H9 (cell line): Measurements from ENCODE around the gene C1orf21. TPM values are rescaled to one million over a fixed set of nuclear protein-coding genes. Genes with fewer than 3 reads are reported as not detected.

Experiments
- DNase-seq: peaks from one replicate; pipeline ENCODE4 v3.0.0-alpha.2; 2017
- H2AFZ ChIP-seq: one replicate; pipeline ENCODE4 v1.6.1; 2013; ENCODE audit warnings: mild to moderate bottlenecking, low read length, control low read depth, moderate library complexity
- H2AK5ac ChIP-seq: 2 replicates; pipeline ENCODE4 v1.6.1; 2013; ENCODE audit warnings: low read length, control low read depth, mixed read lengths; ENCODE audit not compliant: insufficient read length
- H2BK120ac ChIP-seq: one replicate; pipeline ENCODE4 v1.6.1; 2013; ENCODE audit warnings: low read depth, mild to moderate bottlenecking, low read length, control low read depth, inconsistent platforms; ENCODE audit not compliant: poor library complexity, severe bottlenecking
- H2BK12ac ChIP-seq: 2 replicates; pipeline ENCODE4 v1.6.1; 2013; ENCODE audit warnings: low read length, control low read depth, mixed read lengths, low read depth; ENCODE audit not compliant: insufficient read length
- H2BK15ac ChIP-seq: 2 replicates; pipeline ENCODE4 v1.6.1; 2013; ENCODE audit warnings: low read depth, low read length, control low read depth
- H2BK20ac ChIP-seq: one replicate; pipeline ENCODE4 v1.6.1; 2013; ENCODE audit warnings: low read depth, mild to moderate bottlenecking, low read length, control low read depth, inconsistent platforms; ENCODE audit not compliant: poor library complexity, severe bottlenecking
- H2BK5ac ChIP-seq: 2 replicates; pipeline ENCODE4 v1.6.1; 2013; ENCODE audit warnings: low read length, control low read depth, mixed read lengths; ENCODE audit not compliant: insufficient read length
- H3K14ac ChIP-seq: 2 replicates; pipeline ENCODE4 v1.6.1; 2013; ENCODE audit warnings: low read length, control low read depth; ENCODE audit not compliant: insufficient read depth
- H3K18ac ChIP-seq: 2 replicates; pipeline ENCODE4 v1.6.1; 2013; ENCODE audit warnings: low read depth, mild to moderate bottlenecking, mixed read lengths, low read length, control low read depth; ENCODE audit not compliant: insufficient read length
- H3K23ac ChIP-seq: 2 replicates; pipeline ENCODE4 v1.6.1; 2013; ENCODE audit warnings: low read length, control low read depth, mixed read lengths, low read depth; ENCODE audit not compliant: insufficient read length
- H3K23me2 ChIP-seq: 2 replicates; pipeline ENCODE4 v1.6.1; 2013; ENCODE audit warnings: low read depth, mild to moderate bottlenecking, mixed read lengths, low read length, control low read depth; ENCODE audit not compliant: insufficient read length, poor library complexity, severe bottlenecking
- H3K27ac ChIP-seq: 2 replicates; pipeline ENCODE4 v1.5.1; 2013; ENCODE audit warnings: low read length, control low read depth, mixed read lengths, low read depth; ENCODE audit not compliant: insufficient read length
- H3K27me3 ChIP-seq: 2 replicates; pipeline ENCODE4 v1.6.1; 2013; ENCODE audit warnings: low read length, control low read depth, inconsistent platforms; ENCODE audit not compliant: insufficient read depth
- H3K4ac ChIP-seq: 2 replicates; pipeline ENCODE4 v1.6.1; 2013; ENCODE audit warnings: low read depth, mild to moderate bottlenecking, control low read depth, inconsistent platforms, low read length, moderate library complexity
- H3K4me1 ChIP-seq: 2 replicates; pipeline ENCODE4 v1.6.1; 2013; ENCODE audit warnings: low read length, control low read depth, inconsistent platforms; ENCODE audit not compliant: insufficient read depth
- H3K4me2 ChIP-seq: 2 replicates; pipeline ENCODE4 v1.6.1; 2013; ENCODE audit warnings: low read length, control low read depth, mixed read lengths; ENCODE audit not compliant: insufficient read length, insufficient read depth
- H3K56ac ChIP-seq: 2 replicates; pipeline ENCODE4 v1.6.1; 2013; ENCODE audit warnings: low read depth, mild to moderate bottlenecking, mixed read lengths, low read length, control low read depth; ENCODE audit not compliant: insufficient read length
- H3K79me1 ChIP-seq: 2 replicates; pipeline ENCODE4 v1.6.1; 2013; ENCODE audit warnings: low read depth, mild to moderate bottlenecking, moderate library complexity, low read length, control low read depth, inconsistent platforms; ENCODE audit not compliant: insufficient read depth, poor library complexity, severe bottlenecking
- H3K79me2 ChIP-seq: 2 replicates; pipeline ENCODE4 v1.6.1; 2013; ENCODE audit warnings: low read length, control low read depth, inconsistent platforms; ENCODE audit not compliant: insufficient read depth
- H3K9ac ChIP-seq: 2 replicates; pipeline ENCODE4 v1.6.1; 2013; ENCODE audit warnings: low read length, control low read depth, mixed read lengths; ENCODE audit not compliant: insufficient read length; ENCODE audit errors: extremely low read depth
- H3K9me3 ChIP-seq: one replicate; pipeline ENCODE4 v1.6.1; 2013; ENCODE audit warnings: low read depth, low read length, inconsistent platforms; ENCODE audit not compliant: control insufficient read depth
- H3T11ph ChIP-seq: one replicate; pipeline ENCODE4 v1.6.1; 2013; ENCODE audit warnings: mild to moderate bottlenecking, low read length, control low read depth, inconsistent platforms
- H4K20me1 ChIP-seq: one replicate; pipeline ENCODE4 v1.6.1; 2013; ENCODE audit not compliant: control insufficient read depth, insufficient read length, insufficient read depth
- H4K5ac ChIP-seq: 2 replicates; pipeline ENCODE4 v1.6.1; 2013; ENCODE audit warnings: low read depth, mild to moderate bottlenecking, mixed read lengths, low read length, control low read depth; ENCODE audit not compliant: insufficient read length
- H4K8ac ChIP-seq: replicated peaks from 2 replicates; pipeline ENCODE4 v1.6.1; 2013; ENCODE audit warnings: low read length, control low read depth, mixed read lengths, low read depth; ENCODE audit not compliant: insufficient read length
- H4K91ac ChIP-seq: 2 replicates; pipeline ENCODE4 v1.6.1; 2013; ENCODE audit warnings: low read depth, mild to moderate bottlenecking, moderate library complexity, mixed read lengths, low read length, control low read depth; ENCODE audit not compliant: insufficient read length
- H3K27ac Mint-ChIP-seq, 3 experiments: 2 replicates in 2 of 3; 3 replicates in 1 of 3; pipeline ENCODE4 v1.8.0; 2020 to 2021; ENCODE audit warnings: mixed read lengths in 3 of 3, mild to moderate bottlenecking in 1 of 3, moderate library complexity in 1 of 3
- H3K27me3 Mint-ChIP-seq: 2 replicates; pipeline ENCODE4 v1.8.0; 2021; ENCODE audit warnings: low read depth, mild to moderate bottlenecking, moderate library complexity, mixed read lengths
- H3K36me3 Mint-ChIP-seq, 3 experiments: 2 replicates in 2 of 3; 3 replicates in 1 of 3; pipeline ENCODE4 v1.8.0; 2020 to 2021; ENCODE audit warnings: low read depth in 3 of 3, mixed read lengths in 3 of 3; ENCODE audit not compliant: insufficient read depth in 1 of 3
- H3K4me1 Mint-ChIP-seq, 2 experiments: 2 replicates each; pipeline ENCODE4 v1.8.0; 2020; ENCODE audit warnings: mixed read lengths in 2 of 2
- H3K4me3 Mint-ChIP-seq, 2 experiments: 2 replicates in 1 of 2; 3 replicates in 1 of 2; pipeline ENCODE4 v1.8.0; 2020 to 2021; ENCODE audit warnings: mild to moderate bottlenecking in 2 of 2, mixed read lengths in 2 of 2, moderate library complexity in 1 of 2
- H3K9me3 Mint-ChIP-seq, 2 experiments: 2 replicates in 1 of 2; 3 replicates in 1 of 2; pipeline ENCODE4 v1.8.0; 2020; ENCODE audit warnings: mild to moderate bottlenecking in 2 of 2, mixed read lengths in 2 of 2, moderate library complexity in 1 of 2
- WGBS: extraction: QIAGEN DNeasy Blood & Tissue Kit; methylation state at CpG from one replicate; pipeline ENCODE4 v1.1.7; 2013; ENCODE audit warnings: missing lambda C conversion rate, low lambda C conversion rate, mixed read lengths; ENCODE audit not compliant: insufficient read length; ENCODE audit errors: extremely low coverage; 5-methylcytosine and 5-hydroxymethylcytosine counted together
- total RNA-seq: library from RNA; stranded (reverse); gene quantifications from 2 replicates; pipeline ENCODE4 v1.2.1, GENCODE V29; 2021
- TF ChIP-seq, protein P1 (sequence below): fragments of 200-600 bp; sonication (generic); conservative IDR thresholded peaks from 3 replicates; pipeline ENCODE4 v1.8.0; 2021; ENCODE audit warnings: antibody characterized with exemption, mild to moderate bottlenecking

The C1orf21 gene
- total RNA-seq, 1 experiment from 2014 or later, result 36.0 TPM

DNA sequence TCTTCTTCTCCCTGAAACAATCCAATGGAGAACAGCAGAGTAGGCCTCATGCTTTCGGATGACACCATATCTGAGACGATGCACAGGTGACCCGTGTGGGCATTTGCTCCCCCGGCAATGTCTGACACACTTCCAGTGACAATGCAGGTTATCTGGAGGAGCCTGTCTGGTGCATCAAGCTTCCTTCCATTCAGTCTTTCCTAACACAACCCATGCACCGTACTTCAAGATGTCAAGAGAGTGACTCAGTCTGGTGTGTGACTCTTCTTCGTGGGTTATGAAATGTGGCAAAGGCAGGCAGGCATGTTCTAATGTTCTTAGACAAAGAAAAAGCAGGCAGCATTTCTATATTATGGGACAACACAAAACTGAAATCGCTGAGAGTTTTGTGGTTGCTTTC, 208.8 kb downstream of the C1orf21 start:
- Mint-ChIP-seq H3K4me1 (peaks cover 3 to 12% of the 10 kb centered on the region in 2 experiments; a peak in 3 of 4 replicates), H3K4me3 (no peak overlapping the region), H3K27me3 (no peaks in the 10 kb centered on the region), H3K36me3 (peaks cover 1 to 23% (median 7%) of the 10 kb centered on the region in 3 experiments; a peak in 4 of 7 replicates), H3K9me3 (no peaks in the 10 kb centered on the region), H3K27ac (no peak overlapping the region; a peak in 1 of 7 replicates)
- no peak overlapping the region for H3K23ac ChIP-seq
- H3K4me1 ChIP-seq, result no peaks in the 10 kb centered on the region
- H4K8ac ChIP-seq, result no peak overlapping the region
- no peak overlapping the region for H3T11ph ChIP-seq
- H2BK20ac ChIP-seq, result no peak overlapping the region
- H3K18ac ChIP-seq, result no peak overlapping the region
- TF ChIP-seq, protein P1, sequence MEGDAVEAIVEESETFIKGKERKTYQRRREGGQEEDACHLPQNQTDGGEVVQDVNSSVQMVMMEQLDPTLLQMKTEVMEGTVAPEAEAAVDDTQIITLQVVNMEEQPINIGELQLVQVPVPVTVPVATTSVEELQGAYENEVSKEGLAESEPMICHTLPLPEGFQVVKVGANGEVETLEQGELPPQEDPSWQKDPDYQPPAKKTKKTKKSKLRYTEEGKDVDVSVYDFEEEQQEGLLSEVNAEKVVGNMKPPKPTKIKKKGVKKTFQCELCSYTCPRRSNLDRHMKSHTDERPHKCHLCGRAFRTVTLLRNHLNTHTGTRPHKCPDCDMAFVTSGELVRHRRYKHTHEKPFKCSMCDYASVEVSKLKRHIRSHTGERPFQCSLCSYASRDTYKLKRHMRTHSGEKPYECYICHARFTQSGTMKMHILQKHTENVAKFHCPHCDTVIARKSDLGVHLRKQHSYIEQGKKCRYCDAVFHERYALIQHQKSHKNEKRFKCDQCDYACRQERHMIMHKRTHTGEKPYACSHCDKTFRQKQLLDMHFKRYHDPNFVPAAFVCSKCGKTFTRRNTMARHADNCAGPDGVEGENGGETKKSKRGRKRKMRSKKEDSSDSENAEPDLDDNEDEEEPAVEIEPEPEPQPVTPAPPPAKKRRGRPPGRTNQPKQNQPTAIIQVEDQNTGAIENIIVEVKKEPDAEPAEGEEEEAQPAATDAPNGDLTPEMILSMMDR, result no peak
- no peak overlapping the region for H3K4me2 ChIP-seq
- H4K91ac ChIP-seq, result no peak overlapping the region
- H2BK12ac ChIP-seq, result no peak overlapping the region
- no peaks in the 10 kb centered on the region for H3K9me3 ChIP-seq
- H3K14ac ChIP-seq, result no peak overlapping the region
- H3K23me2 ChIP-seq, result no peaks in the 10 kb centered on the region
- DNase-seq, result no peak
- no peak overlapping the region for H2AK5ac ChIP-seq
- no CpG with 5 or more reads among the region's 7 CpGs for WGBS
- no peaks in the 10 kb centered on the region for H3K79me2 ChIP-seq
- H3K27me3 ChIP-seq, result no peaks in the 10 kb centered on the region
- H4K20me1 ChIP-seq, result no peaks in the 10 kb centered on the region
- no peak overlapping the region for H2BK120ac ChIP-seq
- no peak overlapping the region for H2BK15ac ChIP-seq
- H3K79me1 ChIP-seq, result no peaks in the 10 kb centered on the region
- no peak overlapping the region for H2AFZ ChIP-seq
- H2BK5ac ChIP-seq, result no peak overlapping the region
- H4K5ac ChIP-seq, result no peak overlapping the region
- H3K27ac ChIP-seq, result no peak overlapping the region
- no peak overlapping the region for H3K56ac ChIP-seq
- no peak overlapping the region for H3K4ac ChIP-seq
- no peak overlapping the region for H3K9ac ChIP-seq
